OCI-LY1 (cell line): ENCODE data around the gene MPRIP.

Experiments
- H2AFZ ChIP-seq: fragments of 200-600 bp; sonication (generic), shearing (Covaris generic); 2 replicates; pipeline ENCODE4 v1.6.0; 2014; ENCODE audit warnings: antibody characterized with exemption, mild to moderate bottlenecking, low read length
- H3F3A ChIP-seq: fragments of 200-600 bp; sonication (generic), shearing (Covaris generic); 2 replicates; pipeline ENCODE4 v1.6.0; 2014; ENCODE audit warnings: mild to moderate bottlenecking, antibody characterized with exemption, low read length, moderate library complexity; ENCODE audit not compliant: insufficient read depth
- H3K27ac ChIP-seq: fragments of 200-600 bp; sonication (generic); 2 replicates; pipeline ENCODE4 v1.5.1; 2014; ENCODE audit warnings: low read length, mixed run types, mild to moderate bottlenecking, low read depth; ENCODE audit not compliant: poor library complexity, severe bottlenecking
- H3K27me3 ChIP-seq: fragments of 200-600 bp; sonication (generic); 2 replicates; pipeline ENCODE4 v1.6.0; 2014; ENCODE audit warnings: antibody characterized with exemption, mild to moderate bottlenecking, low read length, moderate library complexity; ENCODE audit not compliant: insufficient read depth
- H3K36me3 ChIP-seq: fragments of 200-600 bp; sonication (generic); 2 replicates; pipeline ENCODE4 v1.6.1; 2014; ENCODE audit warnings: mild to moderate bottlenecking, antibody characterized with exemption, low read length, moderate library complexity, mixed read lengths; ENCODE audit not compliant: insufficient read depth
- H3K4me1 ChIP-seq: fragments of 200-600 bp; sonication (generic); 2 replicates; pipeline ENCODE4 v1.5.1; 2014; ENCODE audit warnings: mild to moderate bottlenecking, low read length, moderate library complexity; ENCODE audit not compliant: insufficient read depth, severe bottlenecking
- H3K4me2 ChIP-seq: fragments of 200-600 bp; sonication (generic), shearing (Covaris generic); 2 replicates; pipeline ENCODE4 v1.6.1; 2014; ENCODE audit warnings: low read length
- H3K4me3 ChIP-seq: fragments of 200-600 bp; sonication (generic); 2 replicates; pipeline ENCODE4 v1.5.1; 2014; ENCODE audit warnings: low read length, low read depth, mild to moderate bottlenecking, mixed read lengths; ENCODE audit not compliant: poor library complexity, severe bottlenecking
- H3K79me2 ChIP-seq: fragments of 200-600 bp; shearing (Covaris generic); 2 replicates; pipeline ENCODE4 v1.6.1; 2016; ENCODE audit warnings: mixed run types, low read length, mixed read lengths; ENCODE audit not compliant: insufficient read depth
- H3K9ac ChIP-seq: fragments of 200-600 bp; sonication (generic), shearing (Covaris generic); 2 replicates; pipeline ENCODE4 v1.6.1; 2014; ENCODE audit warnings: mild to moderate bottlenecking, low read length, mixed read lengths
- H3K9me2 ChIP-seq: fragments of 200-600 bp; sonication (generic), shearing (Covaris generic); 2 replicates; pipeline ENCODE4 v1.6.1; 2014; ENCODE audit warnings: low read depth, mild to moderate bottlenecking, low read length, mixed read lengths
- H3K9me3 ChIP-seq: fragments of 200-600 bp; shearing (Covaris generic); 2 replicates; pipeline ENCODE4 v1.6.1; 2014; ENCODE audit warnings: low read length, mixed read lengths
- H4K20me1 ChIP-seq: fragments of 200-600 bp; sonication (generic), shearing (Covaris generic); 2 replicates; pipeline ENCODE4 v1.6.0; 2016; ENCODE audit warnings: mild to moderate bottlenecking, low read length; ENCODE audit not compliant: insufficient read depth
- EZH2 ChIP-seq: fragments of 200-600 bp; sonication (generic), shearing (Covaris generic); IDR thresholded peaks from 2 replicates; pipeline ENCODE4 v1.8.0; 2017; ENCODE audit warnings: borderline replicate concordance, mixed run types, mild to moderate bottlenecking, antibody characterized with exemption, low read length, moderate library complexity, mixed read lengths
- TF ChIP-seq, protein P1 (sequence below): fragments of 200-600 bp; sonication (generic), shearing (Covaris generic); IDR thresholded peaks from 2 replicates; pipeline ENCODE4 v1.5.1; 2017; ENCODE audit warnings: mild to moderate bottlenecking, antibody characterized with exemption, low read length, moderate library complexity, mixed read lengths

Gene MPRIP

DNA sequence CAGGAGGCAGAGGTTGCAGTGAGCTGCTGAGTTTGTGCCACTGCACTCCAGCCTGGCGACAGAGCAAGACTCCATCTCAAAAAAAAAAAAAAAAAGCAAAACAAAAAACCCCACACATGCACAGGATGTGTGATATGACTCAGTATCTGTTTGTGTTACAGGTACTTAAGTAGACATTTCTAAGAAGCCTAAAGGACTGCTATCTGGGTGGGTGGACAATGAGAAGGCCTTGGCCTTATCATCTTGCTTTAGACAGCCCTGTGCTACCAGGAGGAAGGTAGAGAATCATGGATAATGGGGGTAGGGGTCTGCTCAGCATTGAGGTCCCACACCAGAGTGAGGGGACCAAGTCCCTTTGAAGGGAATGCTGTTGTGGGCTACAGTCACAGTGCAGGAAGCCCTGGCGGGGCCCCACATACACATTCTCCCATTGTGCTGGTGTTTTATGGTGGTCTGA lies 137.1 kb downstream of the MPRIP start:
- no peaks in the 10 kb centered on the region for H3K27me3 ChIP-seq
- H4K20me1 ChIP-seq, result no peaks in the 10 kb centered on the region
- H3K27ac ChIP-seq, result no peak overlapping the region
- TF ChIP-seq, protein P1, sequence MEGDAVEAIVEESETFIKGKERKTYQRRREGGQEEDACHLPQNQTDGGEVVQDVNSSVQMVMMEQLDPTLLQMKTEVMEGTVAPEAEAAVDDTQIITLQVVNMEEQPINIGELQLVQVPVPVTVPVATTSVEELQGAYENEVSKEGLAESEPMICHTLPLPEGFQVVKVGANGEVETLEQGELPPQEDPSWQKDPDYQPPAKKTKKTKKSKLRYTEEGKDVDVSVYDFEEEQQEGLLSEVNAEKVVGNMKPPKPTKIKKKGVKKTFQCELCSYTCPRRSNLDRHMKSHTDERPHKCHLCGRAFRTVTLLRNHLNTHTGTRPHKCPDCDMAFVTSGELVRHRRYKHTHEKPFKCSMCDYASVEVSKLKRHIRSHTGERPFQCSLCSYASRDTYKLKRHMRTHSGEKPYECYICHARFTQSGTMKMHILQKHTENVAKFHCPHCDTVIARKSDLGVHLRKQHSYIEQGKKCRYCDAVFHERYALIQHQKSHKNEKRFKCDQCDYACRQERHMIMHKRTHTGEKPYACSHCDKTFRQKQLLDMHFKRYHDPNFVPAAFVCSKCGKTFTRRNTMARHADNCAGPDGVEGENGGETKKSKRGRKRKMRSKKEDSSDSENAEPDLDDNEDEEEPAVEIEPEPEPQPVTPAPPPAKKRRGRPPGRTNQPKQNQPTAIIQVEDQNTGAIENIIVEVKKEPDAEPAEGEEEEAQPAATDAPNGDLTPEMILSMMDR, result no peak
- TF ChIP-seq EZH2, result no peak
- H3F3A ChIP-seq, result peaks cover 4% of the 10 kb centered on the region; the same call in 1 of the 2 replicates
- H3K4me1 ChIP-seq, result peaks cover 41% of the 10 kb centered on the region
- no peaks in the 10 kb centered on the region for H3K79me2 ChIP-seq
- H2AFZ ChIP-seq, result no peak overlapping the region
- H3K4me2 ChIP-seq, result no peak overlapping the region
- no peak overlapping the region for H3K4me3 ChIP-seq
- H3K36me3 ChIP-seq, result peaks cover 82% of the 10 kb centered on the region
- no peaks in the 10 kb centered on the region for H3K9me2 ChIP-seq
- H3K9me3 ChIP-seq, result no peaks in the 10 kb centered on the region
- H3K9ac ChIP-seq, result no peak overlapping the region

DNA sequence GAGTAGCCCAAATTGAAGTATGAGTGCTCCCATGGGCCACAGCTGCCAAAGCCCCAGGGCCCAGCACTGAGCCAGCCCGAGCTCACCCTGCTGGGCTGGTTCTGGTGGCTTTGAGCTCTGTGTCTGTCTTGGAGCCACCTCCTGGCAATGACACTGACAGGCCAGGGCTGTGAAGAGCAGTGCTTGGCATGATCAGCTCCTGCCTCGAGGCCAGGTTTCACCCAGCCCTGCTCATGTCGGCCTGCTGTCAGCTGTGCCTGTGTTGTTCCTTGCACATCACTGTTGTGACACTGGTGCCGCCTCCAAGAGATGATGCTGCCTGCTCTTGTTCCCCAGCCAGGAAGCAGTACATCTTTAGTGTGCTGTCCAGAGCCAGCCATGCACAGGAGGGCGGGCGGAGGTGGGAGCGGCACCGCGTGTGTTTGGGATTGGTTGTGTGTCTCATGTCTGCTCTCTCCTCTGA lies 137.9 kb downstream of the MPRIP start:
- H3K4me1 ChIP-seq, result peaks cover 44% of the 10 kb centered on the region
- H3K9ac ChIP-seq, result no peak overlapping the region
- peaks cover 78% of the 10 kb centered on the region for H3K36me3 ChIP-seq
- H3F3A ChIP-seq, result peaks cover 4% of the 10 kb centered on the region; the same call in 1 of the 2 replicates
- TF ChIP-seq, protein P1, result no peak
- no peak for TF ChIP-seq EZH2
- no peaks in the 10 kb centered on the region for H3K79me2 ChIP-seq
- no peak overlapping the region for H3K27ac ChIP-seq
- H4K20me1 ChIP-seq, result no peaks in the 10 kb centered on the region
- H3K9me2 ChIP-seq, result no peaks in the 10 kb centered on the region
- H3K4me3 ChIP-seq, result no peak overlapping the region
- H3K4me2 ChIP-seq, result no peak overlapping the region
- H2AFZ ChIP-seq, result no peak overlapping the region
- no peaks in the 10 kb centered on the region for H3K9me3 ChIP-seq
- no peaks in the 10 kb centered on the region for H3K27me3 ChIP-seq

DNA sequence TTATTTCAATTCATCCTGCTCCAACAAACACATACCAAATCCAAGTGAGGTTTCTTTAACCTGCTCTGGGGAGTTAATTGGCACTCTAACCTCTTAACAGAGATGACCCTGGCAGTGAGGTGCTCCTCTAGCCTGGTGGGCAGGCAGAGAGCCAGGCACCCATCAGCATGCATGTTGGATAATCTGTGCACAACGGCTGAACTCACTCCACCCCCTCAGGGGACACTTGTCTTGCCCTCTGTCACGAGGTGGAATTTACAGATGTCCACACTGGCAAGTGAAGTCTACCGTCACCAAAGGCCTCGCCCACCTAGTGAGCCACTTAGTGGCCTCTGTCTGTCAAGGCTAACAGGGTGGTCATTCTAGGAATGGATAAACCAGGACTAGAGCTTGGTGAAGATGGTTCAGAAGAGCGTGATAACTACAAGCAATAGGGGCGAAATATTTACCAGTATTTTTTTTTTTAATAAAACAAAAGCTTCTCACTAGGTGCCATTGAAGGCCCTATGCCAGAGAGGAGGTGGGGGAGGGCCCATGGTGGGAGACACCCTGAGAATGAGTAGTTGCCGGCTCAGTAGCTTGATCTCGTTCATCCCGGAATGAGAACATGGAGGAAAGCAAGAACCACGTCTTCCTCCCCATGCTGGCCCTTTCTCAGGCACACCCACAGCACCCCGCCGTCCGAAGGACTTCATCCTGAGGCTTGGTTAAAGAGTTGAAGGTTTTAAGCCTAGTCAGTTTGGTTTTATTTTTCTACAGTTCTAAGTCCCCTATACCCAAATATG lies 138.7 kb downstream of the MPRIP start:
- Histone ChIP-seq H4K20me1 (no peaks in the 10 kb centered on the region), H3K9me3 (no peaks in the 10 kb centered on the region), H3K9ac (no peak overlapping the region), H3K4me3 (no peak overlapping the region), H3K4me2 (no peak overlapping the region), H3K27me3 (no peaks in the 10 kb centered on the region), H3K27ac (peak overlapping the region; percentile 79), H3K9me2 (no peaks in the 10 kb centered on the region), H3K79me2 (no peaks in the 10 kb centered on the region), H2AFZ (no peak overlapping the region), H3K36me3 (peaks cover 78% of the 10 kb centered on the region), H3K4me1 (peaks cover 40% of the 10 kb centered on the region), H3F3A (peaks cover 4% of the 10 kb centered on the region; the same call in 1 of the 2 replicates)
- no peak for TF ChIP-seq EZH2
- TF ChIP-seq, protein P1, result no peak
